ENCODE measurements around the gene WFIKKN1. TPM values are rescaled to one million over a fixed set of nuclear protein-coding genes. Genes with fewer than 3 reads are reported as not detected.

Gene WFIKKN1
- total RNA-seq, 1 donor = 0.43 TPM

GRCh38 chr16:633336-634050, 2.7 kb downstream of the WFIKKN1 start:
- no peak for DNase-seq (ENCODE audit: low read depth)
- H3K4me3 ChIP-seq (ENCODE audit: low read depth, low read length) = no peak overlapping the region
- no peak for TF ChIP-seq CTCF (IDR thresholded peaks at IDR 0.05; ENCODE audit: insufficient read depth, low read depth, low read length)

GRCh38 chr16:634051-634670, 3.4 kb downstream of the WFIKKN1 start:
- no peak for TF ChIP-seq CTCF (IDR thresholded peaks at IDR 0.05; ENCODE audit: insufficient read depth, low read depth, low read length)
- no peak for DNase-seq (ENCODE audit: low read depth)
- H3K4me3 ChIP-seq (ENCODE audit: low read depth, low read length) = no peak overlapping the region

DNA sequence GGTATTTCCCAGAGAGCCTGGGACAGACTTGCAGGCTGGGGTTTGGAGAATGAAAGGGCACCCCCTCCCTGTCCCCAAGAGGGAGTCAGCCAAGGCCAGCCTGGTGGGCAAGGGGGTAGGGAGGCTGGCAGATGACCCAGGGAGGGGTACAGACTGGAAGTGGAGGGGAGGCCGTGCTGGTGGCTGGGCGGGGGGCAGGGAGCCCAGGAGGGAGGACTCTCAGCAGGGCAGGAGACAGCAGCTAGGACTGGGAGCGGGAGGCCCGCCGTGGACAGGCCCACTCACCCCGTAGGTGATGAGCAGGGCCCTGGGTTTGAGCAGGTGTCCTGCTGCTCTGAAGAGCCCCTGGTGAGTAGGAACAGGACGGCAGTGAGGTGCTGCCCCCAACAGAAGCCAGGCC, 4.2 kb downstream of the WFIKKN1 start:
- no peak for DNase-seq (ENCODE audit: low read depth)
- no peak for TF ChIP-seq CTCF (IDR thresholded peaks at IDR 0.05; ENCODE audit: insufficient read depth, low read depth, low read length)
- peak overlapping the region; percentile 87 for H3K4me3 ChIP-seq (ENCODE audit: low read depth, low read length)

DNA sequence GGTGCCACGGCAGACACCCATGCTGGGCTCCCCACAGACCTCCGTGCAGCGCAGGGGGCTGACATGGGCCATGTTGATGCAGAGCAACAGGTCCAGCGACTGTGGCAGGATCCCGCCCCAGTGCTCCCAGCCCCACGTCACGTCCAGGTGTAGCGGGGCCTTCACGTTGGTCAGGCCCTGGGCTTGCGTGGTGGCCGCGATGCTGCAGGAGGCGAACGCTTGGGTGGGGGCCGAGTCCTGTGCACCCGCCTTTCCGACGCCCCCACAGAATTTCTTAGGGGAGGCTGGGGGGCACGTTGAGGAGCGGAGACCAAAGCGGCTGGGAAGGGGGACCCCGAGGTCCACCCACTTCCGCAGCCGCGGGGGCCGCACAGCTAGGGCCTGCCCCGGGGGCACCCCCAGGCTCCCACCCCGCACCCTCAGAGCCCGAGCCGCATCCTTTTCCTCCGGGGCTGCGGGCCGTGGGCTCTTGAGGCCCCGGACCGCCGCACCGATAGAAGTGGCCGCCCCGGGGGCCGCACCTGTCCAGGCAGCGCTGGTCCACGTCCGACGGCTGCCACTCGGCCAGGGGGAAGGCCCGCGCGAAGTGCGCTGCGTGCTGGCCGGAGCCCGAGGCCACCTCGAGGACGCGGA, 4.9 kb downstream of the WFIKKN1 start:
- DNase-seq (ENCODE audit: low read depth) = no peak

GRCh38 chr16:636206-637080, 5.7 kb downstream of the WFIKKN1 start, which contains the start of gene METTL26:
Gene METTL26, minus strand, starts transcription at chr16:636305. Its CDS starts 15 bp downstream, at chr16:636290.
- peak; percentile 94 for DNase-seq (ENCODE audit: low read depth)
- no peak for TF ChIP-seq CTCF (IDR thresholded peaks at IDR 0.05; ENCODE audit: insufficient read depth, low read depth, low read length)
- H3K4me3 ChIP-seq (ENCODE audit: low read depth, low read length) = peak within 1 kb of the TSS; percentile 87

More for the DNA sequence above, 4.9 kb downstream of the WFIKKN1 start:
- H3K4me3 ChIP-seq (ENCODE audit: low read depth, low read length) = peak overlapping the region; percentile 87
- TF ChIP-seq CTCF (IDR thresholded peaks at IDR 0.05; ENCODE audit: insufficient read depth, low read depth, low read length) = no peak
